ENCODE results near the gene MRPS14. TPM values are rescaled to one million over a fixed set of nuclear protein-coding genes. Genes with fewer than 3 reads are reported as not detected.
A peak's percentile ranks its signal among the peaks of the same experiment; 100 is the strongest.

The MRPS14 gene
- total and polyA plus RNA-seq, 9 of the 15 experiments (the other 6 are each of a cell fraction or from before 2014, with no cell fraction given), result 38.1 to 231 (median 54.9) TPM

GRCh38 chr1:175067362-175068106 lies 44.3 kb upstream of the MRPS14 start, which contains the start of gene TNN:
Gene TNN, plus strand, starts transcription at chr1:175067833. Its CDS starts 9,586 bp downstream, at chr1:175077419.
- DNase-seq (ENCODE audit: extremely low read depth in 1 of 4, low spot score in 3 of 4) (no peak), ATAC-seq (peak; percentile 28; the same call in 2 of the 3 replicates), FAIRE-seq (no peak)
- H3K4me2 ChIP-seq (ENCODE audit: insufficient read depth, low read length), result no peak within 1 kb of the TSS
- H3K36me3 ChIP-seq (ENCODE audit: control insufficient read depth, insufficient read depth, low read length), result no peaks in the 10 kb centered on the region
- no peak within 1 kb of the TSS for H2AFZ ChIP-seq (ENCODE audit: low read depth, low read length)
- H3K9ac ChIP-seq (ENCODE audit: insufficient read depth in 1 of 2, low read depth in 2 of 2, low read length in 2 of 2), result no peak within 1 kb of the TSS
- no peaks in the 10 kb centered on the region for H4K20me1 ChIP-seq (replicated peaks; ENCODE audit: control insufficient read depth, insufficient read depth, low read length)
- no peak within 1 kb of the TSS for H3K4me3 ChIP-seq
- no peak within 1 kb of the TSS for H3K27ac ChIP-seq (ENCODE audit: extremely low read depth, low read depth, low read length)
- ChIA-PET POLR2A (interaction anchor here (0.9 kb wide), 1 partner anchor 22 kb away, joined by 3 read pairs; no protein-coding TSS in a partner anchor), CTCF (ENCODE audit: low intra/inter-chr PET ratio) (no interaction called here)
- no peaks in the 10 kb centered on the region for H3K9me1 ChIP-seq (ENCODE audit: control insufficient read depth, insufficient read depth, low read length)
- intact Hi-C loops (cut with micrococcal nuclease) (no loop called here), in situ Hi-C loops (cut with MboI) (no loop called here)
- no peaks in the 10 kb centered on the region for H3K4me1 ChIP-seq (replicated peaks in 1 of 2; ENCODE audit: control insufficient read depth in 2 of 2, insufficient read depth in 2 of 2, low read length in 2 of 2)
- no peak for TF ChIP-seq NCOA1 (IDR thresholded peaks at IDR 0.05; ENCODE audit: low read depth)
- H3K27me3 ChIP-seq (ENCODE audit: control insufficient read depth in 2 of 2, insufficient read depth in 2 of 2, low read length in 2 of 2), result peaks cover 31 to 38% of the 10 kb centered on the region in 2 experiments
- 0% methylated on average over 9 of the region's 9 CpGs for WGBS (ENCODE audit: insufficient coverage, low coverage, missing lambda C conversion rate)
- H3K9me3 ChIP-seq (replicated peaks; ENCODE audit: control insufficient read depth, insufficient read depth, low read depth, low read length), result no peaks in the 10 kb centered on the region
- BruUV-seq (replicated peaks), result no TSS peak
- no peaks in the 10 kb centered on the region for H3K79me2 ChIP-seq (ENCODE audit: control insufficient read depth, insufficient read depth, low read length)

GRCh38 chr1:175062858-175063257 lies 39.6 kb upstream of the MRPS14 start:
- intact Hi-C loops (cut with micrococcal nuclease), result no loop called here
- 0% methylated on average over 2 of the region's 2 CpGs for WGBS (ENCODE audit: insufficient coverage, low coverage, missing lambda C conversion rate)
- POLR2A ChIA-PET, result interaction anchor here (0.6 to 1.7 kb wide), 2 partner anchors 27 to 40 kb away, joined by 3 to 5 read pairs; no protein-coding TSS in a partner anchor

More at GRCh38 chr1:175062858-175063257, 39.6 kb upstream of the MRPS14 start:
- no peak for TF ChIP-seq PTRF (tag; IDR thresholded peaks at IDR 0.05)
- no peak for TF ChIP-seq RHOXF2B (CRISPR knock-in tag; conservative IDR thresholded peaks at IDR 0.05)
- TF ChIP-seq EGR1 (conservative IDR thresholded peaks at IDR 0.05), result peak; percentile 30; the same call in 1 of the 2 replicates
- Histone ChIP-seq H3K4me2 (ENCODE audit: insufficient read depth, low read length) (no peak overlapping the region), H3K4me1 (replicated peaks in 1 of 2; ENCODE audit: control insufficient read depth in 2 of 2, insufficient read depth in 2 of 2, low read length in 2 of 2) (no peaks in the 10 kb centered on the region), H3K27ac (ENCODE audit: extremely low read depth, low read depth, low read length) (no peak overlapping the region), H3K9ac (ENCODE audit: insufficient read depth in 1 of 2, low read depth in 2 of 2, low read length in 2 of 2) (no peak overlapping the region), H3K9me1 (ENCODE audit: control insufficient read depth, insufficient read depth, low read length) (no peaks in the 10 kb centered on the region), H4K20me1 (replicated peaks; ENCODE audit: control insufficient read depth, insufficient read depth, low read length) (no peaks in the 10 kb centered on the region), H3K36me3 (ENCODE audit: control insufficient read depth, insufficient read depth, low read length) (no peaks in the 10 kb centered on the region), H3K79me2 (ENCODE audit: control insufficient read depth, insufficient read depth, low read length) (no peaks in the 10 kb centered on the region), H2AFZ (ENCODE audit: low read depth, low read length) (no peak overlapping the region), H3K27me3 (ENCODE audit: control insufficient read depth in 2 of 2, insufficient read depth in 2 of 2, low read length in 2 of 2) (peaks cover 14 to 17% of the 10 kb centered on the region in 2 experiments; a peak in 4 of 5 replicates), H3K9me3 (replicated peaks; ENCODE audit: control insufficient read depth, insufficient read depth, low read depth, low read length) (no peaks in the 10 kb centered on the region), H3K4me3 (no peak overlapping the region)
- in situ Hi-C loops (cut with MboI), result no loop called here
- no peak for DNase-seq (ENCODE audit: extremely low read depth in 1 of 4, low spot score in 3 of 4)
- no TSS peak for BruUV-seq (replicated peaks)
- FAIRE-seq, result no peak
- CTCF ChIA-PET (ENCODE audit: low intra/inter-chr PET ratio), result no interaction called here
- no peak for ATAC-seq

Data from K562 (cell line).